GM23338 (cell line): ENCODE measurements around the gene OPRD1.

Experiments
- CREB1 ChIP-seq: fragments of 250-450 bp; sonication (Bioruptor Pico); IDR thresholded peaks from 2 replicates; pipeline ENCODE4 v1.5.0; 2020; ENCODE audit warnings: low read depth, mild to moderate bottlenecking, moderate library complexity
- CTCF ChIP-seq, 2 experiments: fragments of 200-600 bp in 1 of 2; sonication (generic) in 1 of 2; conservative IDR thresholded peaks; 2 replicates each; pipeline versions ENCODE4 v1.5.1 to v1.6.1; 2016 to 2017; ENCODE audit warnings: antibody characterized with exemption in 2 of 2, low read depth in 2 of 2, mild to moderate bottlenecking in 2 of 2, moderate library complexity in 1 of 2
- ETS1 ChIP-seq: IDR thresholded peaks from 2 replicates; pipeline ENCODE4 v1.6.1; 2016; ENCODE audit warnings: antibody characterized with exemption
- EZH2 ChIP-seq: fragments of 200-600 bp; sonication (generic); IDR thresholded peaks from one replicate; pipeline ENCODE4 v1.8.0; 2017; ENCODE audit warnings: antibody characterized with exemption, mild to moderate bottlenecking, low read depth; ENCODE audit not compliant: unreplicated experiment
- EZH2phosphoT487 ChIP-seq: fragments of 200-600 bp; sonication (generic); IDR thresholded peaks from one replicate; pipeline ENCODE4 v1.8.1; 2018; ENCODE audit warnings: antibody characterized with exemption; ENCODE audit not compliant: unreplicated experiment
- JUNB ChIP-seq: IDR thresholded peaks from one replicate; pipeline ENCODE4 v1.6.1; 2016; ENCODE audit warnings: antibody characterized with exemption; ENCODE audit not compliant: unreplicated experiment
- POLR2AphosphoS5 ChIP-seq: IDR thresholded peaks from 2 replicates; pipeline ENCODE4 v1.6.1; 2016; ENCODE audit warnings: antibody characterized with exemption, low read depth
- REST ChIP-seq: IDR thresholded peaks from one replicate; pipeline ENCODE4 v1.6.1; 2018; ENCODE audit warnings: antibody characterized with exemption; ENCODE audit not compliant: unreplicated experiment
- STAT1 ChIP-seq: IDR thresholded peaks from one replicate; pipeline ENCODE4 v1.6.1; 2016; ENCODE audit warnings: antibody characterized with exemption; ENCODE audit not compliant: unreplicated experiment
- ZNF462 ChIP-seq: fragments of 250-450 bp; sonication (Bioruptor Pico); IDR thresholded peaks from 2 replicates; pipeline ENCODE4 v1.5.0; 2020; ENCODE audit warnings: mild to moderate bottlenecking, moderate library complexity

GRCh38 chr1:28897789-28898188, 85.8 kb downstream of the OPRD1 start:
- TF ChIP-seq EZH2 (no peak), REST (no peak), CTCF (conservative IDR thresholded peaks at IDR 0.05; ENCODE audit: low read depth in 2 of 2) (no peak), POLR2AphosphoS5 (no peak), EZH2phosphoT487 (no peak), CREB1 (no peak), JUNB (no peak), STAT1 (no peak), ZNF462 (no peak), ETS1 (no peak)
